GM21423 (cell line): Measurements from ENCODE around the gene INAVA.
"Not testable (repeated sequence)": the region's sequence is repeated elsewhere in the genome, so short reads cannot be mapped to it uniquely, and the experiment has no call there.

Source experiments
- ATAC-seq: cut with Tn5 transposase; IDR thresholded peaks from one replicate; pipeline ENCODE4 v1.9.1; 2021; ENCODE audit warnings: mild to moderate bottlenecking, moderate library complexity; ENCODE audit not compliant: unreplicated experiment

Gene INAVA

DNA sequence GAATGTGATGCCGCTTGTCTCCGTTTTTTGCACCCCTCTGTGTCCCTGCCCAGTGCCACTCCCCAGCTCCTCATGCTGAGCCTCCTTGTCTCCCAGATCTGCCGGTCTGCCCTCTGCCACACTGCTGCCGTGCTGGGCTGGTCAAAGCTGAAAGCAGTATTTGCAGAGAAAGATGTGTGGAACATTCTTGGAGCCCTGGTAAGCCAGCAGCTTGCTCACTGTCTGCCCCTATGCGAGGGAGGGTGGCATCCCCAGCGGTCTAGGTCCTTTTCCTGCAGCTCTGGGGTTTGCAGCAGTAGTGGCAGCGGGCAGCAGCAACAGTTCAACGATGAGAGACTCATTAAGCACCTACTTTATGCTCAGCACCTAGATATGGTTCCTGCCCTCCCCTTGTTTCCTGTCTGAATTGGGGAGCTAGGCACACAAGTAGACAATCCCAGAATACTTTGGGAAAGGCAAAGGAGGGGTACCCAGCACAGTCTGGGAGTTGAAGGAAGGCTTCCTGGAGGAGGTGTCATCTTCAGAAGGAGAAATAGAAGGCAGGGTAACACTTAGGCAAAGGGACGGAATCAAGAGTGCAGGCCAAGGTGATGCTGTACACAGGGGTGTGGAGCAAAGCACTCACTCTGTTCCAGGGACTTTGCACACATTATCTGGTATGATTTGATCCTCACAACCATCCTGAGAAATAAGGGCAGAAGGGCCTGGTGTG lies 65.7 kb downstream of the INAVA start:
- ATAC-seq, result no peak

DNA sequence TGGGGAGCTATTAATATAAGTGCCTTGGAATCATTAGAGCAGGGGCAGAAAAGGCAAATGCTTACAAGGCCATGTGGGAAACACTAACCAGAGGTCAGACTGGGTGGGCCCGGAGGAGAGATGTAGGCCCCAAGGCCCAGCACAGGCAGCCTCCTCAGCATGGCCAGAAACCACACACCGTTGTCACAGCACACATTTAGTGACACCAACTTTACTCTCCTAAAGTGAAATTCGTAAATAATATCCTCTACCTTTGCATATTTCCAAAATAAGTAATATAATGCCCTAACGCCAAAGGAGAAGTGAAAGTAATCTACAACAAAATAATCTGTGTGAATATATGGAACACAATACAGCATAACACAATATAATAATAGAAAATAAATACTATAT lies 66.2 kb downstream of the INAVA start:
- ATAC-seq, result no peak

DNA sequence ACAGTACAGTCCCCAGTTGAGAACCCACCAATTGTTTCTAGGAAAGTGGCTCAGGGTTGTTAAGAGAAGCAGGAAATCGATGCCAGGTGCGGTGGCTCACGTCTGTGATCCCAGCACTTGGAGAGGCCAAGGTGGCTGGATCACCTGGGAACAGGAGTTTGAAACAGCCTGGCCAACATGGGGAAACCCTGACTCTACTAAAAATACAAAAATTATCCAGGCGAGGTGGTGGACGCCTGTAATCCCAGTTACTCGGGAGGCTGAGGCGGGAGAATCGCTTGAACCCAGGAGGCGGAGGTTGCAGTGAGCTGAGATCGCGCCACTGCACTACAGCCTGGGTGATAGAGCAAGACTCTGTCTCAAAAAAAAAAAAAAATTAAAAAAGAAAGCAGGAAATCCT lies 67.5 kb downstream of the INAVA start:
- not testable (repeated sequence) for ATAC-seq

GRCh38 chr1:200962631-200963030 lies 67.9 kb downstream of the INAVA start:
- no peak for ATAC-seq

DNA sequence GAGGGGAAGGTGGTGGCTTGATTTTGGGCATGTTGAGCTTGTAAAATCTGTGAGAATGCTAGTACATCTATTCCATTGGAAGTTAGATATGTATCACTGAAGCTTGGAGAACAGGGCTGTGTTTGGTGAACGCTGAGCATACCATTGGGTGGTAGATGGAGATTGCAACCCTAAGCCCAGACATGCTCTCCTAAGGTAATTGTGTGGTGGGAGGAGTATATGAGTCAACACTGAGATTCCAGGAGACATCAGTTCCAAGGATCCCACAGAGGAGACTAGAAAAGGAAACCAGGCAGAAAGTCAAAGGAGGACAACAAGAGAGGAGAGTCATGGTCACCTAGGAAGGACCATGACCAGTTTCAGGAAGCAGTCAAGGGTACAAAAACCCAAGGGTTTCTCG lies 68.4 kb downstream of the INAVA start:
- no peak for ATAC-seq

GRCh38 chr1:200963888-200964287 lies 69.2 kb downstream of the INAVA start:
- ATAC-seq, result not testable (repeated sequence)
